Naive thymus-derived CD4-positive, alpha-beta T cell (primary cell): ENCODE results near the gene PUM2. TPM values are rescaled to one million over a fixed set of nuclear protein-coding genes. Genes with fewer than 3 reads are reported as not detected.
A peak's percentile ranks its signal among the peaks of the same experiment; 100 is the strongest.
"Not testable (repeated sequence)": the region's sequence is repeated elsewhere in the genome, so short reads cannot be mapped to it uniquely, and the experiment has no call there.

ENCODE experiments used
- ATAC-seq: fragments of 150-1000 bp; cut with Tn5 transposase; 2 replicates; pipeline ENCODE4 v1.10.0; 2021; ENCODE audit warnings: mild to moderate bottlenecking, moderate library complexity
- CTCF ChIA-PET: fragments of 350-600 bp; sonication (Branson Sonifier 250); formaldehyde crosslinking; loops from one replicate; lab custom pipeline; 2021; ENCODE audit warnings: antibody characterized with exemption; lab: Charles Lee
- POLR2A ChIA-PET: fragments of 350-600 bp; sonication (Branson Sonifier 250); formaldehyde crosslinking; loops from one replicate; lab custom pipeline; 2021; ENCODE audit warnings: antibody characterized with exemption, inconsistent platforms; lab: Charles Lee
- DNase-seq, 9 donors: peaks; one replicate each; pipeline versions ENCODE4 v3.0.0 to v3.0.0-alpha.2; 2020 to 2022; ENCODE audit warnings: mixed read lengths in 1 of 9
- H3K27ac ChIP-seq: one replicate; pipeline ENCODE4 v1.7.0; 2013; ENCODE audit warnings: mild to moderate bottlenecking, low read depth, low read length, moderate library complexity
- H3K27me3 ChIP-seq, 2 donors: one replicate each; pipeline ENCODE4 v1.7.0; 2013; ENCODE audit warnings: low read length in 2 of 2, mild to moderate bottlenecking in 2 of 2, moderate library complexity in 2 of 2; ENCODE audit not compliant: control insufficient read depth in 2 of 2, insufficient read depth in 2 of 2
- H3K36me3 ChIP-seq, 3 experiments: 1 replicate in 2 of 3; 2 replicates in 1 of 3; pipeline ENCODE4 v1.7.0; 2013; ENCODE audit warnings: low read length in 3 of 3, mild to moderate bottlenecking in 3 of 3, moderate library complexity in 1 of 3; ENCODE audit not compliant: insufficient read depth in 3 of 3, control insufficient read depth in 2 of 3
- H3K4me1 ChIP-seq, 2 donors: one replicate each; pipeline ENCODE4 v1.7.0; 2013; ENCODE audit warnings: low read length in 2 of 2, mild to moderate bottlenecking in 2 of 2, moderate library complexity in 1 of 2; ENCODE audit not compliant: control insufficient read depth in 2 of 2, insufficient read depth in 2 of 2
- H3K4me3 ChIP-seq: 2 replicates; pipeline ENCODE4 v1.7.0; 2013; ENCODE audit warnings: mild to moderate bottlenecking, low read length
- H3K9me3 ChIP-seq, 3 experiments: 1 replicate in 2 of 3; 2 replicates in 1 of 3; pipeline ENCODE4 v1.7.0; 2013; ENCODE audit warnings: low read length in 3 of 3; ENCODE audit not compliant: control insufficient read depth in 2 of 3
- H3K27ac Mint-ChIP-seq, 9 donors: one replicate each; pipeline ENCODE4 v1.8.0; 2020 to 2022; ENCODE audit warnings: mixed read lengths in 9 of 9, mild to moderate bottlenecking in 8 of 9, moderate library complexity in 5 of 9, inconsistent platforms in 2 of 9
- H3K27me3 Mint-ChIP-seq, 5 donors: one replicate each; pipeline ENCODE4 v1.8.0; 2021 to 2022; ENCODE audit warnings: mixed read lengths in 5 of 5, mild to moderate bottlenecking in 1 of 5
- H3K36me3 Mint-ChIP-seq, 5 donors: one replicate each; pipeline ENCODE4 v1.8.0; 2020 to 2022; ENCODE audit warnings: mixed read lengths in 5 of 5, mild to moderate bottlenecking in 3 of 5, inconsistent platforms in 1 of 5
- H3K4me1 Mint-ChIP-seq, 7 donors: one replicate each; pipeline ENCODE4 v1.8.0; 2020 to 2022; ENCODE audit warnings: mixed read lengths in 7 of 7, mild to moderate bottlenecking in 3 of 7, inconsistent platforms in 1 of 7
- H3K4me3 Mint-ChIP-seq, 10 donors: one replicate each; pipeline ENCODE4 v1.8.0; 2020 to 2022; ENCODE audit warnings: mild to moderate bottlenecking in 10 of 10, mixed read lengths in 10 of 10, moderate library complexity in 6 of 10, inconsistent platforms in 2 of 10
- H3K9me3 Mint-ChIP-seq, 11 donors: one replicate each; pipeline ENCODE4 v1.8.0; 2020 to 2022; ENCODE audit warnings: mixed read lengths in 11 of 11, mild to moderate bottlenecking in 4 of 11, inconsistent platforms in 1 of 11, moderate library complexity in 1 of 11
- intact Hi-C, 2 donors: fragments of 100-400 bp; cut with micrococcal nuclease; formaldehyde crosslinking; loops; one replicate each; pipeline ENCODE4 v1.15.1; 2023
- polyA plus RNA-seq, 2 donors: library from polyadenylated mRNA; unstranded; fragments of 300-500 nt; fragmentation: Illumina TruSeq; gene quantifications; one replicate each; pipeline ENCODE4 v1.2.3, GENCODE V29; 2021
- total RNA-seq, 6 experiments: library from RNA in 5 of 6; stranded (reverse) in 5 of 6; gene quantifications; 1 replicate in 5 of 6; 2 replicates in 1 of 6; pipeline ENCODE4 v1.2.3 and lab custom pipeline; 2021 to 2026

Gene PUM2
- total and polyA plus RNA-seq, 7 experiments from 2014 or later = 19.2 to 178 (median 135) TPM

DNA sequence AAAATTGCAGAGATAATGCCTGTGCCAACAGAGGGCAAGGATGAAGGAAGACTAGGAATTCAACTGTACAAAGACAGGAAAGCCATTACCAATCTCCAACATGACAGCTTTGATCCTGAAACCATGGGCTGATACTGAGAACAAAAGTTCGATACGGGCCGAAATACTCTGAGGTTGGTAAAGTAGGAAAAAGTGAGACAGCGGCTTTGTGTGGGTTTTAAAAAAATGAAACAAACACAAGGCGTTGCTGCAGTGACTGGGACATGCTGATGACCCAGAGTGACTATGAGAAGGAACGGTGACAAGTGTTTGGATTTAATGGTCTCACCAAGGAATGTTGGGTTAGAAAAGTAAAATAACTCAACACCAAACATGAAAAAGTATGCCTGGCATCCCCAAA is 101.5 kb downstream of the PUM2 start:
- Histone ChIP-seq H3K4me3 (no peak overlapping the region), H3K9me3 (no peaks in the 10 kb centered on the region), H3K36me3 (peaks cover 12 to 43% (median 19%) of the 10 kb centered on the region in 3 experiments), H3K27me3 (no peaks in the 10 kb centered on the region), H3K4me1 (no peaks in the 10 kb centered on the region), H3K27ac (no peak overlapping the region)
- Mint-ChIP-seq H3K36me3 (peaks cover 9 to 69% (median 41%) of the 10 kb centered on the region in 5 donors), H3K4me1 (peaks cover 0 to 3% (median 0%) of the 10 kb centered on the region in 7 donors), H3K27ac (peak overlapping the region in 3 of 9 donors; percentile 2 to 62 (median 7)), H3K9me3 (no peaks in the 10 kb centered on the region), H3K4me3 (no peak overlapping the region), H3K27me3 (no peaks in the 10 kb centered on the region)
- ChIA-PET POLR2A (no interaction called here), CTCF (no interaction called here)
- DNase-seq = no peak
- intact Hi-C loops = loop anchor here (5.0 to 10.0 kb wide), 3 partner anchors 78 to 406 kb away; partner anchors contain the start of genes HS1BP3 (in 1 of the 2) and PUM2 (in 1 of the 2)
- no peak for ATAC-seq

DNA sequence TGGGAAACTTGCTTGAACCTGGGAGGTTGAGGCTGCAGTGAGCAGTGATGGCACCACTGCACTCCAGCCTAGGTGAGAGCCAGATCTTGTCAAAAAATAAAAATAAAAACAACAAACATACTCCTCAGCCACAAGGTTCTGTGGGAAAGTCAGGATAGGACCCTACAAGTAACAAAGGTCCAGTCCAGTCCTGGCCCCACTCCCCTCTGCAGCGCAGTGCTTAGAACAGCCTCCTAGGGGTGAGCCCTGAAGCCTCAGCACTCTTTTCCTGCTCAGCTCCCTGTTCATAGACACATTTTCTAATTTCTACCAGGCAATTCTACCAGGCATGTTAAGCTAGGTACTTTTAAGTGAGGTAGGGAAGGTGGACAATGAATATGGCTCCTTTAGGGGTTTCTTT is 103.6 kb downstream of the PUM2 start:
- no peak for DNase-seq
- ChIA-PET POLR2A (no interaction called here), CTCF (interaction anchor here (0.6 kb wide), 1 partner anchor 102 kb away, joined by 5 read pairs; no protein-coding TSS in a partner anchor)
- Mint-ChIP-seq H3K4me3 (peak overlapping the region in 1 of 10 donors; percentile 21), H3K36me3 (peaks cover 9 to 54% (median 38%) of the 10 kb centered on the region in 5 donors), H3K27ac (peak overlapping the region in 4 of 9 donors; percentile 22 to 80 (median 70)), H3K9me3 (peaks cover 0 to 6% (median 0%) of the 10 kb centered on the region in 11 donors), H3K27me3 (no peaks in the 10 kb centered on the region), H3K4me1 (peaks cover under 1 to 9% (median 1%) of the 10 kb centered on the region in 7 donors)
- Histone ChIP-seq H3K4me3 (no peak overlapping the region), H3K36me3 (peaks cover 0 to 22% (median 14%) of the 10 kb centered on the region in 3 experiments), H3K27me3 (no peaks in the 10 kb centered on the region), H3K27ac (no peak overlapping the region), H3K9me3 (no peaks in the 10 kb centered on the region), H3K4me1 (no peaks in the 10 kb centered on the region)
- intact Hi-C loops = loop anchor here (5.0 to 10.0 kb wide), 3 partner anchors 80 to 408 kb away; partner anchors contain the start of genes HS1BP3 (in 1 of the 2) and PUM2 (in 1 of the 2)
- no peak for ATAC-seq

DNA sequence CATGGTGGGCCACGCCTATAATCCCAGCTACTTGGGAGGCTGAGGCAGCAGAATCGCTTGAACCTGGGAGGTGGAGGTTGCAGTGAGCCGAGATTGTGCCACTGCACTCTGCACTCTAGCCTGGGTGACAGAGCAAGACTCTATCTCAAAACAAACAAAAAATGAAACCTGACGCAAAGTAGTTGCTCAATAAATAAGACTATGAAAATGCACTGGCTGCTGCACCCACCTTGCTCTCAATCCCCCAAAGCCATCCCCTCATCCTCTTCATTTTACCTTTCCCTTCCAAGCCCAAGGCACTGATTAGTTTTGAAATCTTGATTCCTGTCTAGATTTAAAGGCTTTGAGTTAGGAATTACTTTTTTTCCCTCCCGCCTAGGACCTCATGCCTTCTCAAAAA is 107.0 kb downstream of the PUM2 start:
- not testable (repeated sequence) for ATAC-seq, H3K4me3 Mint-ChIP-seq
- intact Hi-C loops = loop anchor here in 1 of 2 donors (5.0 to 10.0 kb wide), 2 partner anchors 179 to 411 kb away; partner anchors contain the start of gene HS1BP3

DNA sequence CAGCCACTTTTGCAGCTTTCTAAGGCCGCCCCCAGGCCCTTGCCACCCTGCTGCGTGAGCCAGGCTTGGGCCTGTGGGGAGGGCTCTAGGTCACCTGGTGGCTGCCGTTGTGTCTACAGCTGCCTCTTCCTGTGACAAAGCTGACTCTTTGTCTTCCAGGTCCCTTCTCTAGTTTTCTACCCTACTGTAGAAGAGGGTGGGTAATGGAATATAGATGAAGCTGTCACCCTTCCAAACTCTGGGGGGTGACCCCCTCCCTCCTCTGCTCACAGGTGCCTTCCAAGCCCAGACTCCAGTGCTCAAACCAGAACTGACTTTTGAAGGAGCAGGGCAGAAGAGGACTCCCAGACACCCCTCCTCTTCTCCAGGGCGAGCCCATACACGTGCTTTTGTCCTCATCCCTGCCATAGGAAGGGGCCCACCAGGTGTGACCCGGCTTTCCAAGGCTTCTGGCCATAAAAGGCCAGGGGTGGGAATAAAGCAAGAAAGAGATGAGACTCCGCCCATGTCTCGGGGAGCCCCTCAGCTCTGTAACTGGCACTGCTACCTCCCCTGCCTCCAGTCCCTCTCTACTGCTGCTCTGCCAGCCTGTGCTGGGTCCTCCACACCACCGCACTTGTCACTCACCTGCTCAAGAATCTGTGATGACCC is 107.8 kb downstream of the PUM2 start:
- peaks cover 4 to 15% (median 12%) of the 10 kb centered on the region in 5 donors for H3K36me3 Mint-ChIP-seq
- H3K4me1 Mint-ChIP-seq = peaks cover 3 to 17% (median 9%) of the 10 kb centered on the region in 7 donors
- peaks cover 0 to 6% (median 0%) of the 10 kb centered on the region in 11 donors for H3K9me3 Mint-ChIP-seq
- CTCF ChIA-PET = no interaction called here
- Histone ChIP-seq H3K9me3 (no peaks in the 10 kb centered on the region), H3K4me1 (no peaks in the 10 kb centered on the region), H3K27me3 (no peaks in the 10 kb centered on the region), H3K4me3 (no peak overlapping the region), H3K27ac (no peak overlapping the region), H3K36me3 (peaks cover 0 to 1% (median 0%) of the 10 kb centered on the region in 3 experiments)
- POLR2A ChIA-PET = no interaction called here
- intact Hi-C loops = loop anchor here in 1 of 2 donors (5.0 to 10.0 kb wide), 2 partner anchors 179 to 412 kb away; partner anchors contain the start of gene HS1BP3
- H3K4me3 Mint-ChIP-seq = peak overlapping the region in 5 of 10 donors; percentile 25 to 63 (median 51)
- H3K27ac Mint-ChIP-seq = peak overlapping the region in 4 of 9 donors; percentile 34 to 72 (median 58)
- no peak for DNase-seq
- peak; percentile 31 for ATAC-seq
- H3K27me3 Mint-ChIP-seq = peaks cover 0 to 10% (median 1%) of the 10 kb centered on the region in 5 donors

More for the DNA sequence above, 107.0 kb downstream of the PUM2 start:
- H3K27me3 ChIP-seq, DNase-seq, H3K27me3 Mint-ChIP-seq, H3K36me3 ChIP-seq, H3K9me3 ChIP-seq, H3K4me3 ChIP-seq, CTCF ChIA-PET, H3K9me3 Mint-ChIP-seq, H3K4me1 ChIP-seq, H3K27ac ChIP-seq, POLR2A ChIA-PET: not testable (repeated sequence)
- Mint-ChIP-seq H3K27ac (peak overlapping the region in 5 of 9 donors; percentile 4 to 72 (median 46)), H3K4me1 (peaks cover 3 to 17% (median 9%) of the 10 kb centered on the region in 7 donors), H3K36me3 (peaks cover 4 to 23% (median 14%) of the 10 kb centered on the region in 5 donors)

DNA sequence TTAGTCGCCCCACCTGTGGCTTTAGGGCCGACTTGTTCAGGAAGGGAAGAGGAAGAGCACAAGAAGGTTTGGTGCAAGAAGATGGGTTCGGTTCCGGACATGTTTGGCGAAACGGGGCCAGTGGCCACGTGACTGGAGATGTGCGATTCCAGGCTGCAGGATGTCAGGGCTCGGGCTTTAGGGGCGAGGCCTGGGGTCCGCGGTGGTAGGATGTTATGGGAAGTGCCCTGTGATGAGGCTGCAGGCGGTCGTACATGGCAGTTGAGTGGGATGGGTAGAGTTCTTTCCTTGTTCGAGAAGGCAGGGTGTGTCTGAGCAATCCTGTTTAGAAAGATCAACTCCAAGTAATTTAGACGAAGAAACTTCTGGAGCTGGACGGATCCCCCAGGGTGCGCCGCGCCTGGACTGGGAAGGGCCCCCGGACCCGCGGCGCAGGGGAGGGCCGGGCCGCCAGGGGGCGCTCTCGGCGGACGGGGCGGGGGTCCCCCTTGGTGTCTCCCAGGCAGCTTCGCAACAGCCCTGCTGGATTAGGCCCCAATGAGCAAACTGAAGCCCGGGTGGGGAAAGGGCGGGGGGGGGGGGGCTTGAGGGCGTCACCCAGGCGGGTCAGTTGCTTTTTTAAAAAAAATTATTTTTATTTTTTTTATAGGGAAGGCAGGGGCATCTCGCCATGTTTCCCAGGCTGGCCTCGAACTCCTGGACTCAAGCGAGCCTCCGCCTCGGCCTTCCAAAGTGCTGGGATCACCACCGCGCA is 108.5 kb downstream of the PUM2 start:
- Mint-ChIP-seq H3K9me3 (peaks cover 0 to 6% (median 0%) of the 10 kb centered on the region in 11 donors), H3K36me3 (peaks cover 0 to 9% (median 5%) of the 10 kb centered on the region in 5 donors), H3K27me3 (peaks cover 0 to 15% (median 6%) of the 10 kb centered on the region in 5 donors), H3K4me1 (peaks cover 3 to 17% (median 9%) of the 10 kb centered on the region in 7 donors), H3K27ac (peak overlapping the region in 7 of 9 donors; percentile 34 to 78 (median 46)), H3K4me3 (peak overlapping the region; percentile 41 to 83 (median 62))
- H3K9me3 ChIP-seq = no peaks in the 10 kb centered on the region
- peak in 1 of 9 donors; percentile 63 for DNase-seq
- intact Hi-C loops = loop anchor here in 1 of 2 donors (5.0 to 10.0 kb wide), 2 partner anchors 180 to 413 kb away; partner anchors contain the start of gene HS1BP3
- POLR2A ChIA-PET = no interaction called here
- ATAC-seq = peak; percentile 38
- CTCF ChIA-PET = no interaction called here
- no peaks in the 10 kb centered on the region for H3K27me3 ChIP-seq
- no peaks in the 10 kb centered on the region for H3K36me3 ChIP-seq
- H3K4me1 ChIP-seq = no peaks in the 10 kb centered on the region
- H3K27ac ChIP-seq = no peak overlapping the region
- H3K4me3 ChIP-seq = peak overlapping the region; percentile 28

GRCh38 chr2:20240291-20240690 is 110.4 kb downstream of the PUM2 start:
- H3K36me3 Mint-ChIP-seq, H3K4me3 Mint-ChIP-seq, H3K4me3 ChIP-seq, DNase-seq, POLR2A ChIA-PET, H3K27ac ChIP-seq, H3K9me3 Mint-ChIP-seq, CTCF ChIA-PET, ATAC-seq, H3K27ac Mint-ChIP-seq, H3K4me1 ChIP-seq, H3K27me3 ChIP-seq, H3K9me3 ChIP-seq, H3K36me3 ChIP-seq: not testable (repeated sequence)
- H3K4me1 Mint-ChIP-seq = peaks cover 3 to 13% (median 9%) of the 10 kb centered on the region in 7 donors
- peaks cover 4 to 27% (median 12%) of the 10 kb centered on the region in 5 donors for H3K27me3 Mint-ChIP-seq
- intact Hi-C loops = loop anchor here in 1 of 2 donors (5.0 to 10.0 kb wide), 2 partner anchors 182 to 415 kb away; partner anchors contain the start of gene HS1BP3
